HG02840 (cell line): Measurements from ENCODE around the gene PTPRT.

ENCODE experiments used
- ATAC-seq: cut with Tn5 transposase; IDR thresholded peaks from one replicate; pipeline ENCODE4 v1.9.1; 2021; ENCODE audit warnings: mild to moderate bottlenecking, moderate library complexity, moderate number of reproducible peaks; ENCODE audit not compliant: unreplicated experiment, low FRiP score

The PTPRT gene

GRCh38 chr20:42686057-42686456 lies 503.6 kb downstream of the PTPRT start:
- no peak for ATAC-seq

DNA sequence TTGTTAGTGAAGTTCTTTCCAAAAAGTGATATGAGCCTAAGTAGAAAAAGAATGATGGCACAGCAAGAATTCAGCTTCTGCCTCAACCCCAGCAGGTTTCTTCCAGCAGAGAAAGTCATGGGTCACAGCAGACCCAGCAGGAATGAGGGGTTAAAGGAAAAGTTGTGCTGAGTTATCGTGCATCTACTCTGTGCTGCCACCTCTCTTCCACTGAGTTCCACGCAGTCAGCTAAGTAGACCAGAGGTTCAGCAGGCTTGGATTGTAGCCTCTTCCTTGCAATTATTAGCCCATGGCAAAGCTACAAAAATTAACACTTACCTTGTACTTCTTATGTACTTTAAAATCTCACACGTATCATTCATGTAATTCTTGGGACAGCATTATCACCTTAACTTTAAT lies 510.8 kb downstream of the PTPRT start:
- no peak for ATAC-seq

DNA sequence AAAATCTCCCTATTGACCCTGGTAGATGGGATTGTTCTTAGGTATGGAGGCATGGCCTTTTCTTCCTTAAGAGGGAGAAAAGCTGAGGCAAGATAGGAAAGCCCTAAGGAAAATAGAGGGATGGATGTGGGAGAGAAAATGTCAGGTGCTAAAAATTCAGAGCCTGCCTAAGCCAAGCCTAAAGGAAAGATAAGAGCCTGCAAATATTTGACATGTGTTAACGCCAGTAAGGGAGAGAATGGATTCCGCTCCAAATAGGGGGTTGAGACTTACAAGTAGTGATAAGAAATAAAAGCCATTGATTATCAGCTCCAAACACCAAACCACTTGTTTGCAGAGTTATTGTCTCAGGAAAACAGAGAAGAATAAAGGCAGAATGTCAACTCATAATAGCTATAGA lies 533.6 kb downstream of the PTPRT start:
- no peak for ATAC-seq

DNA sequence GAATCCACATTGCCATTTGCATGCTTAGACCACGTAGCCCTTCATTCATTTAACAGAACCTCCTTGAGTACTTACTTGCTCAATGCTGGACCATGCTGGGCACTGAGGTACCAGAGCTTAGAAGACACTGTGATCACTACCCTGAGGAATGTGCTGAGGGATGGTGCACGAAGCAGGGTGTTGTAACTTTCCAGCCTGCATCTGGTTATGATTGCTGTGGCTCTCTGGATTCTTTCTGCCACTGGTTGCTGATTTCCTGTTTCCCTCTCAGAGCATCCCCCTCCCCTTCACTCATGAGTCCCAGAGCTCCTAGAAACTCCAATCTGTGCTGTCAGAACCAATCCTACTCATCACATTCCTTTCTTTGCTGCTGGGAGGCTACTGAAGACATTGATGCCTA lies 537.4 kb downstream of the PTPRT start:
- ATAC-seq = no peak

GRCh38 chr20:42650191-42650746 lies 539.4 kb downstream of the PTPRT start:
- no peak for ATAC-seq

DNA sequence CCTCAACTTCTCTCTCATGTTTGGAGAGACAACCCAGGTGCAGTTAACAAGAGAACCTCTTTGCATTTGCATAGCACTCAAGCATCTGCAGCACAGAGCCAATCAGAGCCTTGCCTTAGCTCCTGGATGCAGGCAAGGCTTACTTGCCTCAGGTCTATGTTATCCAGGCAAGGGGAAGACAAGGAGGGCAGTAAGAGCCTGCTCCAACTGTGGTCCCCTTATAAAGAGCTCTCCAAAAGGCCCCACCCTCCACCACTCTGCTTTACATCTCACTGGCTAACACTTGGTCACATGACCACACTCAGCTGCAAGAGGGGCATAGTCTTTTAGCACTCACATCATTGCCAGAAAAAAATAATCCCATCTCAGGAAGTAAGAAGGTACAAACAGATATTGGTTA lies 540.0 kb downstream of the PTPRT start:
- ATAC-seq = no peak

- no peak for ATAC-seq
These were observed 543.5 kb downstream of the PTPRT start for GRCh38 chr20:42646250-42646649.

DNA sequence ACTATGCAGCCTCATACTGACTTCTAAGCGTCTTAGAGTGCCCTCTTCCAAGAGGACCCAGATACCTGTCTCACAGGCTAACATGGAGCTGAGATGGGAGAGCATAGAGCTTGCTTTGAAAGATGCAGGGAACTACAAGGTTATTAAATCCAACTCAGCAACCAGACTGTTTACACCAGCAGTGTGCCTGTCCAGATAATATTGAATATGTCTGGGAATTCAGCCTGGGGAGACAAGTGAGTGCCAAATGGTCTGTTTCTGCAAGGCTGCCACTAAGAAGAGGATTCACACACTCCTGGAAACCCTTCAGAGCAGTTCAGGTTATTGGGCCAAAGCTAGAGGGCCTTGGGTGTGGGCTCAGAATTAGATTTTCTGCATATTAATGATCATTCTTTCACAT lies 547.8 kb downstream of the PTPRT start:
- no peak for ATAC-seq

DNA sequence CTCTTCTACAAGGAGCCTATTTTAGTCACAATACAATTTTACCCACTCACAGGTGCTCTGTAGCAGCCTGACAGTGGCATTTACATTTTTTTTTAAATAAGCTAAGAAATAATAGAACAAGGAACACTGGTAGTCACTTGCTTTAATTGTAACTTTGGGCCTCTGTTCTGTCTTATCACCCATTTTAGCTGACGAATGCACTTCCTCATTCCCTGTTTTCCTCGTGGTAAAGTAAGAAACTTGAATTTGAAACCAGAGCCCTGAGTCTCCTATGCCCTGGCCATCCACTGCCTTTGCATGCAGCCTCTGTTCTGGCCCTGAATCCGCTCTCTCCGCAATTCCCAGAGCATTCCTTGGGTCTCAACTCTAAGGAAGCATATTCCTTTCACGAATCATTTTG lies 550.6 kb downstream of the PTPRT start:
- ATAC-seq = no peak

GRCh38 chr20:42635699-42636411 lies 553.9 kb downstream of the PTPRT start:
- no peak for ATAC-seq

- no peak for ATAC-seq
These were observed 555.5 kb downstream of the PTPRT start for GRCh38 chr20:42634156-42634555.

DNA sequence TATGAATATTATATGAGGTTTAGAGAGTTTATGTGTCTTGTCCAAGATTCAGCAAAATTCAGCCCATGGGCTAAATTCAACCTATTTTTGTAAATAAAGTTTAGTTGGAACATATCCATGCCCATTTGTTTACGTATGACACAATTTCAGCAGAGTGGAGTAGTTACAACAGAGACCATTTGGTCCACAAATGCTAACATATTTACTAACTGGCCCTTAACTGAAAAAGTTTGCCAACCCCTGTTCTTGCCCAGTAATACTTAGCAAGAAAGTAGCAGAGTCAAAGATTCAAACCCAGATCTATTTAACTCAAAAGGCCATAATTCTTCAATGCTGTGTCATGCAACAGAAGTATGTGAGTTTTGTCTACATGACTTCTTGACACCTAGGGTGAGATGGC lies 561.0 kb downstream of the PTPRT start:
- no peak for ATAC-seq

DNA sequence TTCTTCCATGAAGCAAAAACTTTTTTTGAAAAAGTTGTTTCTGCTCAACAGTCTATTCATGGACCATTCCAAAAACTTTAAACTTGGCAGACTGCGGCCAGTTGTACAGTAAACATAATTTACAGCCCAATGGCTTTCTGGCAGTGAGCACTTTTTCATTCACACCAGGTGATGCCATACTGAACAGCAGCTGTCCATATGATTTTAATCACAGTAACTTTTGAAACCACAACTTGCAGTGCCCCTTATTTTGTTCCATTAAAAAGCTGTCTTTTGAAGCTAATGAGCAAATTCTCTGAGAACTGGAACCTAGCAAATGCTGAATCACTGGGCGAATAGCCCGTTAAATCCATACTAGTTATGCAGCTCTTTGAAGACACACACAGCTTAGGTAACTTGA lies 576.6 kb downstream of the PTPRT start:
- no peak for ATAC-seq

DNA sequence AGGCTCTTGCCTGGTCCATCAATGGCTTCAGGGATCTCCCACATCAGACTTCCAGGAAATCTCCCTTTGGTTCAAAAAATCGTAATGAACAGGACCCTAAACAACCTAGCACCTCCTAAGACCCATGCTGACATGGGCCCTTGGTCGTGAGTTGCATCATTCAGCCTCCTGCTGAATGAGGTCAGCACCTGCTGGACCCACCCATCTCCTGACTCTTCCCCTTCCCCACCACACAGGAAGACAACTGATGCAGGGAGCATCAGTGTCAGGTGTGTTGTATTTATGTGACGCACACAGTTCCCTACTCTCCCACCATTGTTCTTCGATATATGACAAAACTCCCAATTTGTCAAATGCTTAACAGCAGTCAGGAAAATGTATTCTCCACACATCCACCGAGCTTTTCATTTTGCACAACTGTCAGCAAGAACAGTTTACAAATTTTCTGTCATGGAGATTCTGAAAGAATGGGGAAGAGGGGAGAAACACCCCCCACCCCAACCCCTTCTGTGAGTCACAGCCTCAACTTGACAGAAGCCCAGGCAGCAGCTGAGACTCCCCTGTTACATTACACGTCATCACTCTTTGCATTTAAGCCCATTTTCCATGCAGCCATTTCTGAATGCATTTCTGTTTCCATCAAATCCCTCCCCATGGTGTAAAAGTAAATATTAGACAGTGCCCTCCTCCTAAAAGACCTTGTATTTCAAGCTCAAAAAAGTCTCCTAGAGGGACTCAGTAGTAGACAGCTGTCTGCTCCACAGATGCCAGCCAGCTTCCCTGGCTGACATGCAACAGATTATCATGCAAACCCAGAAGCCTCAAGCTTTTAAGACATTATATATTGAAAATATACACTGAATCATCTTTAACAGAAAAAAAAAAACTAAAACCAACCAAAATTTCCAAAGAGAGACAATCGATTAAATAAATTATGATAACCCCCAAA lies 577.5 kb downstream of the PTPRT start:
- ATAC-seq = no peak

DNA sequence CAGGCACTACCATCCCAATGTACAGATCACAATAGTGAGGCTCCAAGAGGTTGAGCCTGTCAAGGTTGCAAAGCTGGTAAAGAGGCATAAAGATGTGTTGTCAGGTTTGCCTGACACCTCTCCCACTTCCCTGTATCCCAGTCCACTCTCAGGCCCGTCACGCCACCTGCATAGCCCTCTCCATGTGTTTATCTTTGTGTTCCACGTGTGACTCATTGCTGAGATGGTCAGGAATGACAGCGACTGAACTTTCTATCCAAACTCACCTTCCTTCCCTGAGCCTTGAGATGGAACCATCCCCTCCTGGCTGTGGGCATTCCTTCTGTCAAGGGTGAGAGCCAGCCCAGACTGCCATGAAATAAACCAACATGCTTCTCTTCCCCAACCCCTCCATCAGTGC lies 578.3 kb downstream of the PTPRT start:
- no peak for ATAC-seq

DNA sequence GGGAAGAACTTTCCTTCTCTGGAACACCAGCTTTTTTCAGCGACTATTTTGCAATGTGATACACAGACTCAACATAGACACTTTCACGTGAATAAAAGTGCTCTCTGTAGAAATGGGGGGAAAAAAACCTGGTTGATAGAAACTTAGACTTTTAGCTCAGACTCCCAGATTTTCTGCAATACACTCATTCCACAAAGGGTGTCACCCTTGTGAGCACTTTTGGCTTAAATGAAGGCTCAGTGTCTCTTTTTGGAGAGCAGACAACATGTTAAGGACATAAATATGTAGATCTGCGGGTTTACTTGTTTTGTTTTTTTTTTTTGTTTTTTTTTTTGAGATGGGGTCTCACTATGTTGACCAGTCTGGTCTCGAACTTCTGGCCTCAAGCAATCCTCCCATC lies 579.6 kb downstream of the PTPRT start:
- no peak for ATAC-seq

DNA sequence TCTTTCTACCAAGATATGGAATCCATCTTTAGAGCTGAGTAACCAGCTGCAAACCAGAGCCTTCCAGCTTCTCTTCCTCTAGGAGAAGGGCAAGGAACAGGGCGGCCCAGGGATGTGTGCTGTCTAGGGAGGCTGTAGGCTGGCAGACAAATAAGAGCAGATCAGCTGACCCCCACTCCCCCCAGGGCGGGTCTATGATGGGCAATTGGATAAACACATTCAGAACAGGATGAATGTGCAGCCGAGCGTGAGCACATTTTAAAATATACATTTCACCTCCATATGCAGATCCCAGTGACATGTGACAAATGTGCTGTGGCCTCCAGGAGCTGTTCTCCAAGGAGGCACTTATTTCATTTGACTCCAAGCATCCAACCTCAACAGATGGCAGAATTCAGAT lies 580.1 kb downstream of the PTPRT start:
- ATAC-seq = no peak

GRCh38 chr20:42604998-42605956 lies 584.4 kb downstream of the PTPRT start:
- no peak for ATAC-seq

DNA sequence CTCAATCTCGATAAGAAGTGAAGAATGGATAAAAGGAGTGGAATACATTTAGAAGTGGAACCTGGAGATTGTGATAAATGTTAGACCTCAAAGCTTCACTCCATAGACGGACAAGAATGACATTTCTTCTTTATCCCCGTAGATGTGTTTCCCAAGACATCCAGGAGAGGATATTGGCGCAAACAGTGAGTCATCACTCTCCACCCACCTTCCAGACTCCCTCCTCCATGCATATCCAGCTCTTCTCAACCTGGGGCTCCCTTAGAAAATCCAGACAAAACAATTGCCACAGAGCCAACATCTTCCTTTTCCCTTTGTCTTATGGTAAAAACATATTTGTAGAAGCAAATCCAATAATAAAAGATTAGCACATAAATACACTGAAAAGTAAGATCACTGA lies 586.1 kb downstream of the PTPRT start:
- ATAC-seq = no peak

- ATAC-seq = no peak
These were observed 591.1 kb downstream of the PTPRT start for GRCh38 chr20:42598581-42598980.
